ENCODE measurements around the gene CCNI.

DNA sequence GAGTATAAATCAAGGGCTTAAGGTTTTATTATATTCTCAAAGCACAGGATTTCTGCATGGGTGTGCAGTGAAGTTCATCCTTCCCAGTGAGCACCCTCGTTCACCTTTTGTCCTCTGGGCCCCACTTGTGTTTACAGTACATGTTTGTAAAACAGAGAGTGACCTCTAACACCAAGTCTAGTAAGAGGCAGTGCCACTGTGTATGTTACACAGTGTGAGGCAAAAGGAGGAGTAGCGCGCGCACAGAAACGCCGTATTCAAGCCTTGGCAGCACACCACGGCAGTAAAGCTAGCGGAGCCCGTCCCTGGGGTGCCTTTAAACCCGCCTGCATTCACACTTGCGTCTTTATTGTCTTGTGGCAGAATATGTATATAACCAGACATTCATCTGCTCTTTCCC, 51.9 kb downstream of the CCNI start:
- TF ChIP-seq EZH2phosphoT487 (IDR thresholded peaks at IDR 0.05; ENCODE audit: low read length) (no peak), EZH2 (optimal IDR thresholded peaks at IDR 0.05; ENCODE audit: low read depth, low read length) (no peak)
- TF ChIP-seq, protein P1, sequence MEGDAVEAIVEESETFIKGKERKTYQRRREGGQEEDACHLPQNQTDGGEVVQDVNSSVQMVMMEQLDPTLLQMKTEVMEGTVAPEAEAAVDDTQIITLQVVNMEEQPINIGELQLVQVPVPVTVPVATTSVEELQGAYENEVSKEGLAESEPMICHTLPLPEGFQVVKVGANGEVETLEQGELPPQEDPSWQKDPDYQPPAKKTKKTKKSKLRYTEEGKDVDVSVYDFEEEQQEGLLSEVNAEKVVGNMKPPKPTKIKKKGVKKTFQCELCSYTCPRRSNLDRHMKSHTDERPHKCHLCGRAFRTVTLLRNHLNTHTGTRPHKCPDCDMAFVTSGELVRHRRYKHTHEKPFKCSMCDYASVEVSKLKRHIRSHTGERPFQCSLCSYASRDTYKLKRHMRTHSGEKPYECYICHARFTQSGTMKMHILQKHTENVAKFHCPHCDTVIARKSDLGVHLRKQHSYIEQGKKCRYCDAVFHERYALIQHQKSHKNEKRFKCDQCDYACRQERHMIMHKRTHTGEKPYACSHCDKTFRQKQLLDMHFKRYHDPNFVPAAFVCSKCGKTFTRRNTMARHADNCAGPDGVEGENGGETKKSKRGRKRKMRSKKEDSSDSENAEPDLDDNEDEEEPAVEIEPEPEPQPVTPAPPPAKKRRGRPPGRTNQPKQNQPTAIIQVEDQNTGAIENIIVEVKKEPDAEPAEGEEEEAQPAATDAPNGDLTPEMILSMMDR (IDR thresholded peaks at IDR 0.05; ENCODE audit: low read length), result no peak

Measured in MM.1S (cell line).